ENCODE data around the gene ZDHHC14.

ZDHHC14 gene

DNA sequence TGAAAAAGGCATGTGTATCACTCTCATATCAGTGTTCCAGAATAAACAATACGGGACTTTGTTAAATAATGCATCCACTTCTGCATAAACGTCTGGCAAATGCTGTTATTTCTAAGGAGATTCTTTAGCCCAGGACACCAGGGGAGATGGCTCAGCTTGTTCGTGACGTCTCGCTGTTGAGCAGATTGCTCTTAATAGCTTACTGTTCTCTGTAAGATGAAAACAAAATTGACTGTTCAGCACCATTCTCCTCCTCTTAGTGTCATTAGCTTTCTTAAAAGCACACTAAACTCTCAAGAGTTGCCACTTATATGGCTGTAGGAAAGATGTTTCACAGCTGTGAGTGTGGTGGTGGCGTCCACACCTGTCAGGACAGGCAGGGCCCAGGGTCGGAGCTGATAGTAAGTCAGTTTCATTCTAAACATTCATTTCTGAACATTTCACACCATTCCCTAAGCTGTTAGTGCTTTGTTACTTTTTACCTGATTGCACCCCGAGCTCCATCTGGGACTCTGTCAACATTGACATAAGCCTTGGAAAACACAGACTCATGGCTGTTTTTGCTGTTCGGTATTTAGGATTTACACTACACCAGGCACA lies 132.1 kb downstream of the ZDHHC14 start:
- no peak for DNase-seq (ENCODE audit: extremely low read depth, low read depth)
- TF ChIP-seq, protein P1, sequence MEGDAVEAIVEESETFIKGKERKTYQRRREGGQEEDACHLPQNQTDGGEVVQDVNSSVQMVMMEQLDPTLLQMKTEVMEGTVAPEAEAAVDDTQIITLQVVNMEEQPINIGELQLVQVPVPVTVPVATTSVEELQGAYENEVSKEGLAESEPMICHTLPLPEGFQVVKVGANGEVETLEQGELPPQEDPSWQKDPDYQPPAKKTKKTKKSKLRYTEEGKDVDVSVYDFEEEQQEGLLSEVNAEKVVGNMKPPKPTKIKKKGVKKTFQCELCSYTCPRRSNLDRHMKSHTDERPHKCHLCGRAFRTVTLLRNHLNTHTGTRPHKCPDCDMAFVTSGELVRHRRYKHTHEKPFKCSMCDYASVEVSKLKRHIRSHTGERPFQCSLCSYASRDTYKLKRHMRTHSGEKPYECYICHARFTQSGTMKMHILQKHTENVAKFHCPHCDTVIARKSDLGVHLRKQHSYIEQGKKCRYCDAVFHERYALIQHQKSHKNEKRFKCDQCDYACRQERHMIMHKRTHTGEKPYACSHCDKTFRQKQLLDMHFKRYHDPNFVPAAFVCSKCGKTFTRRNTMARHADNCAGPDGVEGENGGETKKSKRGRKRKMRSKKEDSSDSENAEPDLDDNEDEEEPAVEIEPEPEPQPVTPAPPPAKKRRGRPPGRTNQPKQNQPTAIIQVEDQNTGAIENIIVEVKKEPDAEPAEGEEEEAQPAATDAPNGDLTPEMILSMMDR (IDR thresholded peaks at IDR 0.05; ENCODE audit: low read depth, low read length, missing control alignments), result no peak
- no peak overlapping the region for H3K4me3 ChIP-seq (replicated peaks; ENCODE audit: low read depth, low read length)

- no peak for DNase-seq (ENCODE audit: extremely low read depth, low read depth)
- no peak overlapping the region for H3K4me3 ChIP-seq (replicated peaks; ENCODE audit: low read depth, low read length)
- TF ChIP-seq, protein P1 (IDR thresholded peaks at IDR 0.05; ENCODE audit: low read depth, low read length, missing control alignments), result no peak
These were observed 132.9 kb downstream of the ZDHHC14 start for GRCh38 chr6:157513619-157514485.

GRCh38 chr6:157514659-157515496 lies 133.9 kb downstream of the ZDHHC14 start:
- H3K4me3 ChIP-seq (replicated peaks; ENCODE audit: low read depth, low read length), result no peak overlapping the region
- TF ChIP-seq, protein P1 (IDR thresholded peaks at IDR 0.05; ENCODE audit: low read depth, low read length, missing control alignments), result no peak
- no peak for DNase-seq (ENCODE audit: extremely low read depth, low read depth)

- no peak for DNase-seq (ENCODE audit: extremely low read depth, low read depth)
- H3K4me3 ChIP-seq (replicated peaks; ENCODE audit: low read depth, low read length), result no peak overlapping the region
- TF ChIP-seq, protein P1 (IDR thresholded peaks at IDR 0.05; ENCODE audit: low read depth, low read length, missing control alignments), result no peak
These were observed 135.5 kb downstream of the ZDHHC14 start for GRCh38 chr6:157516319-157517026.

GRCh38 chr6:157517601-157518359 lies 136.8 kb downstream of the ZDHHC14 start:
- TF ChIP-seq, protein P1 (IDR thresholded peaks at IDR 0.05; ENCODE audit: low read depth, low read length, missing control alignments), result no peak
- DNase-seq (ENCODE audit: extremely low read depth, low read depth), result no peak
- no peak overlapping the region for H3K4me3 ChIP-seq (replicated peaks; ENCODE audit: low read depth, low read length)

Data from HFF-Myc (cell line).